GM12878 (cell line): ENCODE measurements around the gene ATP2C2. TPM values are rescaled to one million over a fixed set of nuclear protein-coding genes. Genes with fewer than 3 reads are reported as not detected.

Experiments
- ATAC-seq: fragments of 200-7000 bp; cut with Tn5 transposase; 3 replicates; pipeline ENCODE4 v1.9.1; 2020; ENCODE audit warnings: mild to moderate bottlenecking, moderate library complexity
- BruUV-seq: library from RNA; stranded (reverse); fragments of 400-500 nt; replicated peaks from 2 replicates; lab custom pipeline; 2021; lab: Mats Ljungman, UMichigan
- CTCF ChIA-PET: fragments of 300-600 bp; sonication (Branson Sonifier 250); formaldehyde crosslinking; extraction: SDS; loops from one replicate; lab custom pipeline; 2021; ENCODE audit warnings: inconsistent platforms; lab: Yijun Ruan, JAX
- POLR2A ChIA-PET: fragments of 350-600 bp; formaldehyde crosslinking; extraction: SDS; loops from one replicate; lab custom pipeline; 2021; ENCODE audit warnings: inconsistent platforms; lab: Charles Lee
- RAD21 ChIA-PET: fragments of 300-600 bp; sonication (Branson Sonifier 250); formaldehyde crosslinking; loops from one replicate; lab custom pipeline; 2023; ENCODE audit warnings: antibody characterized with exemption; ENCODE audit not compliant: unreplicated experiment; lab: Charles Lee
- SMC1A ChIA-PET: fragments of 300-600 bp; sonication (Branson Sonifier 250); formaldehyde crosslinking; loops from one replicate; lab custom pipeline; 2023; ENCODE audit not compliant: unreplicated experiment, uncharacterized antibody; lab: Charles Lee
- DNase-seq: peaks from one replicate; pipeline ENCODE4 v3.0.0-alpha.2; 2011; ENCODE audit warnings: low read depth, low spot score
- FAIRE-seq: peaks from 3 replicates; lab custom pipeline; 2011; peaks lifted over from hg19 to GRCh38; lab: Jason Lieb, UNC
- H2AFZ ChIP-seq: 2 replicates; pipeline ENCODE4 v1.6.0; 2011; ENCODE audit warnings: low read depth, low read length, control low read depth; ENCODE audit not compliant: control insufficient read depth
- H3K27ac ChIP-seq: 2 replicates; pipeline ENCODE4 v1.5.1; 2011; ENCODE audit warnings: control low read depth; ENCODE audit not compliant: control insufficient read depth, insufficient read depth
- H3K27me3 ChIP-seq, 2 experiments: replicated peaks in 1 of 2; 2 replicates each; pipeline versions ENCODE4 v1.6.0 to v1.6.1; 2011; ENCODE audit warnings: low read length in 1 of 2; ENCODE audit not compliant: control insufficient read depth in 2 of 2, insufficient read depth in 2 of 2
- H3K36me3 ChIP-seq, 2 experiments: 2 replicates each; pipeline ENCODE4 v1.5.1; 2011; ENCODE audit warnings: low read length in 1 of 2; ENCODE audit not compliant: control insufficient read depth in 2 of 2, insufficient read depth in 2 of 2
- H3K4me1 ChIP-seq: 2 replicates; pipeline ENCODE4 v1.6.1; 2011; ENCODE audit warnings: mild to moderate bottlenecking, low read length, moderate library complexity, mixed read lengths; ENCODE audit not compliant: control insufficient read depth, insufficient read depth
- H3K4me2 ChIP-seq: 2 replicates; pipeline ENCODE4 v1.6.0; 2011; ENCODE audit warnings: control low read depth; ENCODE audit not compliant: control insufficient read depth, insufficient read depth
- H3K4me3 ChIP-seq: fragments of 200-600 bp; sonication (generic); 2 replicates; pipeline ENCODE4 v1.5.1; 2016
- H3K79me2 ChIP-seq: 2 replicates; pipeline ENCODE4 v1.6.0; 2011; ENCODE audit warnings: low read length; ENCODE audit not compliant: control insufficient read depth, insufficient read depth
- H3K9ac ChIP-seq: 2 replicates; pipeline ENCODE4 v1.8.0; 2011; ENCODE audit warnings: low read length, control low read depth, mixed read lengths; ENCODE audit not compliant: control insufficient read depth, insufficient read depth
- H3K9me3 ChIP-seq: replicated peaks from 3 replicates; pipeline ENCODE4 v1.5.1; 2011; ENCODE audit warnings: mild to moderate bottlenecking, low read length; ENCODE audit not compliant: control insufficient read depth, insufficient read depth
- H4K20me1 ChIP-seq: 2 replicates; pipeline ENCODE4 v1.6.0; 2011; ENCODE audit not compliant: control insufficient read depth, insufficient read depth
- ASH2L ChIP-seq: fragments of 300-600, 200-600 bp; sonication (generic); IDR thresholded peaks from 2 replicates; pipeline ENCODE4 v1.6.1; 2017; ENCODE audit warnings: low read depth, mild to moderate bottlenecking, borderline replicate concordance
- DPF2 ChIP-seq: fragments of 450-650 bp; IDR thresholded peaks from 2 replicates; pipeline ENCODE4 v1.6.1; 2017; ENCODE audit warnings: mild to moderate bottlenecking
- IKZF1 ChIP-seq: fragments of 450-650 bp; conservative IDR thresholded peaks from 2 replicates; pipeline ENCODE4 v1.6.1; 2017; ENCODE audit warnings: antibody characterized with exemption, mild to moderate bottlenecking
- MAX ChIP-seq: IDR thresholded peaks from 2 replicates; pipeline ENCODE4 v1.6.1; 2012; ENCODE audit warnings: low read depth, low read length, improper control_type of control experiment
- NFXL1 ChIP-seq: fragments of 450-650 bp; IDR thresholded peaks from 2 replicates; pipeline ENCODE4 v1.6.1; 2017; ENCODE audit warnings: antibody characterized with exemption, mild to moderate bottlenecking, borderline replicate concordance
- NRF1 ChIP-seq: conservative IDR thresholded peaks from 2 replicates; pipeline ENCODE4 v1.6.1; 2011; ENCODE audit warnings: mild to moderate bottlenecking, low read depth, low read length, improper control_type of control experiment
- POLR2AphosphoS5 ChIP-seq: IDR thresholded peaks from 2 replicates; pipeline ENCODE4 v1.6.1; 2011; ENCODE audit warnings: mild to moderate bottlenecking, low read length, inconsistent platforms
- RAD51 ChIP-seq: fragments of 450-650 bp; IDR thresholded peaks from 2 replicates; pipeline ENCODE4 v1.6.1; 2016; ENCODE audit warnings: moderate library complexity, mild to moderate bottlenecking, inconsistent platforms
- REST ChIP-seq: IDR thresholded peaks from 2 replicates; pipeline ENCODE4 v1.6.1; 2012; ENCODE audit warnings: mild to moderate bottlenecking, low read depth, low read length
- SKIL ChIP-seq: fragments of 450-650 bp; IDR thresholded peaks from 2 replicates; pipeline ENCODE4 v1.6.1; 2017; ENCODE audit warnings: mild to moderate bottlenecking, low read depth, inconsistent platforms; ENCODE audit not compliant: poor library complexity, severe bottlenecking
- SMAD1 ChIP-seq: fragments of 450-650 bp; IDR thresholded peaks from 2 replicates; pipeline ENCODE4 v1.6.1; 2018; ENCODE audit warnings: mild to moderate bottlenecking, low read depth; ENCODE audit not compliant: partially characterized antibody
- SMARCA5 ChIP-seq: fragments of 450-650 bp; IDR thresholded peaks from 2 replicates; pipeline ENCODE4 v1.6.1; 2017; ENCODE audit warnings: mild to moderate bottlenecking
- YY1 ChIP-seq: IDR thresholded peaks from 2 replicates; pipeline ENCODE4 v1.6.1; 2011; ENCODE audit warnings: low read depth, mild to moderate bottlenecking, low read length
- ZNF384 ChIP-seq: IDR thresholded peaks from 2 replicates; pipeline ENCODE4 v1.6.1; 2012; ENCODE audit warnings: low read depth, mild to moderate bottlenecking, low read length, improper control_type of control experiment, borderline replicate concordance
- WGBS: methylation state at CpG from one replicate; pipeline ENCODE4 v1.1.6; 2016; ENCODE audit warnings: low lambda C conversion rate; ENCODE audit not compliant: insufficient replicate concordance, insufficient coverage; ENCODE audit errors: missing lambda C conversion rate; 5-methylcytosine and 5-hydroxymethylcytosine counted together
- in situ Hi-C: fragments of 300-500 bp; cut with MboI; formaldehyde crosslinking; loops from 9 replicates; pipeline ENCODE4 v1.14.3; 2018; ENCODE audit warnings: mixed read lengths
- intact Hi-C: fragments of 100-400 bp; cut with micrococcal nuclease; formaldehyde crosslinking; loops from one replicate; pipeline ENCODE4 v1.14.2; 2022; ENCODE audit not compliant: unreplicated experiment
- polyA plus RNA-seq, 11 experiments: library from polyadenylated mRNA; depleted of rRNA in 4 of 11; unstranded in 6 of 11; stranded (reverse) in 5 of 11; fragments of >200 nt; fragmentation: Nextera tagmentation in 4 of 11; fragmentation: Illumina TruSeq in 1 of 11; extraction: Ambion mirVana in 4 of 11; extraction: Trizol in 1 of 11; gene quantifications; 1 replicate in 1 of 11; 2 replicates in 10 of 11; pipeline versions ENCODE4 v1.2.1 to v1.2.3, GENCODE V29; 2011 to 2016; ENCODE audit warnings: inconsistent platforms in 2 of 11, missing spikeins in 2 of 11, low read depth in 1 of 11
- total RNA-seq, 4 experiments: library from RNA; depleted of rRNA in 3 of 4; stranded (reverse); fragments of >200 nt in 3 of 4; fragmentation: Illumina TruSeq in 1 of 4; extraction: Trizol in 1 of 4; gene quantifications; 2 replicates each; pipeline versions ENCODE4 v1.2.1 to v1.2.3, GENCODE V29; 2013 to 2021

Gene ATP2C2
- total and polyA plus RNA-seq, 10 of the 15 experiments (the other 5 are each of a cell fraction or from before 2014, with no cell fraction given), result 0.05 to 0.19 TPM; not detected in 8

- TF ChIP-seq ZNF384 (no peak), SMARCA5 (no peak), SMAD1 (no peak), MAX (no peak), POLR2AphosphoS5 (no peak)
- TF ChIP-seq, all 136 proteins: peak for 0
Measured at GRCh38 chr16:84347161-84347560, 21.2 kb upstream of the ATP2C2 start (continued).

GRCh38 chr16:84348386-84348888 lies 19.9 kb upstream of the ATP2C2 start:
- ChIA-PET CTCF (no interaction called here), POLR2A (no interaction called here), RAD21 (no interaction called here), SMC1A (no interaction called here)
- Histone ChIP-seq H3K9me3 (no peaks in the 10 kb centered on the region), H2AFZ (no peak overlapping the region), H3K36me3 (no peaks in the 10 kb centered on the region), H3K79me2 (no peaks in the 10 kb centered on the region), H3K27ac (no peak overlapping the region), H3K9ac (no peak overlapping the region), H3K27me3 (no peaks in the 10 kb centered on the region; a peak in 1 of 4 replicates), H3K4me2 (no peak overlapping the region), H3K4me1 (no peaks in the 10 kb centered on the region), H4K20me1 (no peaks in the 10 kb centered on the region), H3K4me3 (no peak overlapping the region)
- BruUV-seq, result no TSS peak
- in situ Hi-C loops, result no loop called here
- FAIRE-seq (no peak), ATAC-seq (no peak), DNase-seq (no peak)
- intact Hi-C loops, result no loop called here
- TF ChIP-seq NRF1, result no peak
- no peak for TF ChIP-seq NFXL1
- no peak for TF ChIP-seq ASH2L
- TF ChIP-seq YY1, result no peak
- TF ChIP-seq DPF2, result no peak
- TF ChIP-seq RAD51, result no peak
- TF ChIP-seq REST, result no peak
- no peak for TF ChIP-seq IKZF1
- TF ChIP-seq SKIL, result no peak
- 25% methylated on average over 6 of the region's 6 CpGs for WGBS
